H9 (cell line): Measurements from ENCODE around the gene GNB1L. TPM values are rescaled to one million over a fixed set of nuclear protein-coding genes. Genes with fewer than 3 reads are reported as not detected.
A peak's percentile ranks its signal among the peaks of the same experiment; 100 is the strongest.

Experiments used
- DNase-seq: peaks from one replicate; pipeline ENCODE4 v3.0.0-alpha.2; 2017
- H2AFZ ChIP-seq: one replicate; pipeline ENCODE4 v1.6.1; 2013; ENCODE audit warnings: mild to moderate bottlenecking, low read length, control low read depth, moderate library complexity
- H2AK5ac ChIP-seq: 2 replicates; pipeline ENCODE4 v1.6.1; 2013; ENCODE audit warnings: low read length, control low read depth, mixed read lengths; ENCODE audit not compliant: insufficient read length
- H2BK120ac ChIP-seq: one replicate; pipeline ENCODE4 v1.6.1; 2013; ENCODE audit warnings: low read depth, mild to moderate bottlenecking, low read length, control low read depth, inconsistent platforms; ENCODE audit not compliant: poor library complexity, severe bottlenecking
- H2BK12ac ChIP-seq: 2 replicates; pipeline ENCODE4 v1.6.1; 2013; ENCODE audit warnings: low read length, control low read depth, mixed read lengths, low read depth; ENCODE audit not compliant: insufficient read length
- H2BK15ac ChIP-seq: 2 replicates; pipeline ENCODE4 v1.6.1; 2013; ENCODE audit warnings: low read depth, low read length, control low read depth
- H2BK20ac ChIP-seq: one replicate; pipeline ENCODE4 v1.6.1; 2013; ENCODE audit warnings: low read depth, mild to moderate bottlenecking, low read length, control low read depth, inconsistent platforms; ENCODE audit not compliant: poor library complexity, severe bottlenecking
- H2BK5ac ChIP-seq: 2 replicates; pipeline ENCODE4 v1.6.1; 2013; ENCODE audit warnings: low read length, control low read depth, mixed read lengths; ENCODE audit not compliant: insufficient read length
- H3K14ac ChIP-seq: 2 replicates; pipeline ENCODE4 v1.6.1; 2013; ENCODE audit warnings: low read length, control low read depth; ENCODE audit not compliant: insufficient read depth
- H3K18ac ChIP-seq: 2 replicates; pipeline ENCODE4 v1.6.1; 2013; ENCODE audit warnings: low read depth, mild to moderate bottlenecking, mixed read lengths, low read length, control low read depth; ENCODE audit not compliant: insufficient read length
- H3K23ac ChIP-seq: 2 replicates; pipeline ENCODE4 v1.6.1; 2013; ENCODE audit warnings: low read length, control low read depth, mixed read lengths, low read depth; ENCODE audit not compliant: insufficient read length
- H3K23me2 ChIP-seq: 2 replicates; pipeline ENCODE4 v1.6.1; 2013; ENCODE audit warnings: low read depth, mild to moderate bottlenecking, mixed read lengths, low read length, control low read depth; ENCODE audit not compliant: insufficient read length, poor library complexity, severe bottlenecking
- H3K27ac ChIP-seq: 2 replicates; pipeline ENCODE4 v1.5.1; 2013; ENCODE audit warnings: low read length, control low read depth, mixed read lengths, low read depth; ENCODE audit not compliant: insufficient read length
- H3K27me3 ChIP-seq: 2 replicates; pipeline ENCODE4 v1.6.1; 2013; ENCODE audit warnings: low read length, control low read depth, inconsistent platforms; ENCODE audit not compliant: insufficient read depth
- H3K4ac ChIP-seq: 2 replicates; pipeline ENCODE4 v1.6.1; 2013; ENCODE audit warnings: low read depth, mild to moderate bottlenecking, control low read depth, inconsistent platforms, low read length, moderate library complexity
- H3K4me1 ChIP-seq: 2 replicates; pipeline ENCODE4 v1.6.1; 2013; ENCODE audit warnings: low read length, control low read depth, inconsistent platforms; ENCODE audit not compliant: insufficient read depth
- H3K4me2 ChIP-seq: 2 replicates; pipeline ENCODE4 v1.6.1; 2013; ENCODE audit warnings: low read length, control low read depth, mixed read lengths; ENCODE audit not compliant: insufficient read length, insufficient read depth
- H3K56ac ChIP-seq: 2 replicates; pipeline ENCODE4 v1.6.1; 2013; ENCODE audit warnings: low read depth, mild to moderate bottlenecking, mixed read lengths, low read length, control low read depth; ENCODE audit not compliant: insufficient read length
- H3K79me1 ChIP-seq: 2 replicates; pipeline ENCODE4 v1.6.1; 2013; ENCODE audit warnings: low read depth, mild to moderate bottlenecking, moderate library complexity, low read length, control low read depth, inconsistent platforms; ENCODE audit not compliant: insufficient read depth, poor library complexity, severe bottlenecking
- H3K79me2 ChIP-seq: 2 replicates; pipeline ENCODE4 v1.6.1; 2013; ENCODE audit warnings: low read length, control low read depth, inconsistent platforms; ENCODE audit not compliant: insufficient read depth
- H3K9ac ChIP-seq: 2 replicates; pipeline ENCODE4 v1.6.1; 2013; ENCODE audit warnings: low read length, control low read depth, mixed read lengths; ENCODE audit not compliant: insufficient read length; ENCODE audit errors: extremely low read depth
- H3K9me3 ChIP-seq: one replicate; pipeline ENCODE4 v1.6.1; 2013; ENCODE audit warnings: low read depth, low read length, inconsistent platforms; ENCODE audit not compliant: control insufficient read depth
- H3T11ph ChIP-seq: one replicate; pipeline ENCODE4 v1.6.1; 2013; ENCODE audit warnings: mild to moderate bottlenecking, low read length, control low read depth, inconsistent platforms
- H4K20me1 ChIP-seq: one replicate; pipeline ENCODE4 v1.6.1; 2013; ENCODE audit not compliant: control insufficient read depth, insufficient read length, insufficient read depth
- H4K5ac ChIP-seq: 2 replicates; pipeline ENCODE4 v1.6.1; 2013; ENCODE audit warnings: low read depth, mild to moderate bottlenecking, mixed read lengths, low read length, control low read depth; ENCODE audit not compliant: insufficient read length
- H4K8ac ChIP-seq: replicated peaks from 2 replicates; pipeline ENCODE4 v1.6.1; 2013; ENCODE audit warnings: low read length, control low read depth, mixed read lengths, low read depth; ENCODE audit not compliant: insufficient read length
- H4K91ac ChIP-seq: 2 replicates; pipeline ENCODE4 v1.6.1; 2013; ENCODE audit warnings: low read depth, mild to moderate bottlenecking, moderate library complexity, mixed read lengths, low read length, control low read depth; ENCODE audit not compliant: insufficient read length
- H3K27ac Mint-ChIP-seq, 3 experiments: 2 replicates in 2 of 3; 3 replicates in 1 of 3; pipeline ENCODE4 v1.8.0; 2020 to 2021; ENCODE audit warnings: mixed read lengths in 3 of 3, mild to moderate bottlenecking in 1 of 3, moderate library complexity in 1 of 3
- H3K27me3 Mint-ChIP-seq: 2 replicates; pipeline ENCODE4 v1.8.0; 2021; ENCODE audit warnings: low read depth, mild to moderate bottlenecking, moderate library complexity, mixed read lengths
- H3K36me3 Mint-ChIP-seq, 3 experiments: 2 replicates in 2 of 3; 3 replicates in 1 of 3; pipeline ENCODE4 v1.8.0; 2020 to 2021; ENCODE audit warnings: low read depth in 3 of 3, mixed read lengths in 3 of 3; ENCODE audit not compliant: insufficient read depth in 1 of 3
- H3K4me1 Mint-ChIP-seq, 2 experiments: 2 replicates each; pipeline ENCODE4 v1.8.0; 2020; ENCODE audit warnings: mixed read lengths in 2 of 2
- H3K4me3 Mint-ChIP-seq, 2 experiments: 2 replicates in 1 of 2; 3 replicates in 1 of 2; pipeline ENCODE4 v1.8.0; 2020 to 2021; ENCODE audit warnings: mild to moderate bottlenecking in 2 of 2, mixed read lengths in 2 of 2, moderate library complexity in 1 of 2
- H3K9me3 Mint-ChIP-seq, 2 experiments: 2 replicates in 1 of 2; 3 replicates in 1 of 2; pipeline ENCODE4 v1.8.0; 2020; ENCODE audit warnings: mild to moderate bottlenecking in 2 of 2, mixed read lengths in 2 of 2, moderate library complexity in 1 of 2
- CTCF ChIP-seq: fragments of 200-600 bp; sonication (generic); conservative IDR thresholded peaks from 3 replicates; pipeline ENCODE4 v1.8.0; 2021; ENCODE audit warnings: antibody characterized with exemption, mild to moderate bottlenecking
- WGBS: extraction: QIAGEN DNeasy Blood & Tissue Kit; methylation state at CpG from one replicate; pipeline ENCODE4 v1.1.7; 2013; ENCODE audit warnings: missing lambda C conversion rate, low lambda C conversion rate, mixed read lengths; ENCODE audit not compliant: insufficient read length; ENCODE audit errors: extremely low coverage; 5-methylcytosine and 5-hydroxymethylcytosine counted together
- total RNA-seq: library from RNA; stranded (reverse); gene quantifications from 2 replicates; pipeline ENCODE4 v1.2.1, GENCODE V29; 2021

GNB1L gene
- total RNA-seq, 1 experiment from 2014 or later = 22.4 TPM

GRCh38 chr22:19868333-19868732 lies 13.7 kb upstream of the GNB1L start:
- no peaks in the 10 kb centered on the region for H3K27me3 ChIP-seq
- H2BK5ac ChIP-seq = no peak overlapping the region
- no peak overlapping the region for H3K27ac ChIP-seq
- no peaks in the 10 kb centered on the region for H3K79me1 ChIP-seq
- H2BK20ac ChIP-seq = no peak overlapping the region
- no peak overlapping the region for H3K18ac ChIP-seq
- H3T11ph ChIP-seq = no peak overlapping the region
- no peak overlapping the region for H3K23ac ChIP-seq
- Mint-ChIP-seq H3K27me3 (no peaks in the 10 kb centered on the region), H3K4me1 (peaks cover 17 to 24% of the 10 kb centered on the region in 2 experiments), H3K9me3 (no peaks in the 10 kb centered on the region), H3K4me3 (no peak overlapping the region), H3K36me3 (no peaks in the 10 kb centered on the region), H3K27ac (peak overlapping the region in 2 of 3 experiments; percentile 57 to 76; a peak in 3 of 7 replicates)
- no peaks in the 10 kb centered on the region for H3K79me2 ChIP-seq
- no peak overlapping the region for H3K4me2 ChIP-seq
- no peak overlapping the region for H2BK12ac ChIP-seq
- H3K4me1 ChIP-seq = no peaks in the 10 kb centered on the region; the same call in 1 of the 2 replicates
- no peak overlapping the region for H2BK15ac ChIP-seq
- no peaks in the 10 kb centered on the region for H3K9me3 ChIP-seq
- H4K91ac ChIP-seq = no peak overlapping the region
- no peak overlapping the region for H4K5ac ChIP-seq
- H4K8ac ChIP-seq = no peak overlapping the region
- no peaks in the 10 kb centered on the region for H4K20me1 ChIP-seq
- no peaks in the 10 kb centered on the region for H3K23me2 ChIP-seq
- no peak overlapping the region for H3K4ac ChIP-seq
- no peak overlapping the region for H2AK5ac ChIP-seq
- TF ChIP-seq CTCF = peak; percentile 34; the same call in 2 of the 3 replicates
- no peak overlapping the region for H3K56ac ChIP-seq
- H2AFZ ChIP-seq = no peak overlapping the region
- peak; percentile 26 for DNase-seq
- no CpG with 5 or more reads among the region's 3 CpGs for WGBS
- no peak overlapping the region for H3K14ac ChIP-seq
- no peak overlapping the region for H2BK120ac ChIP-seq
- no peak overlapping the region for H3K9ac ChIP-seq
